Measurements from ENCODE around the gene TAX1BP3. TPM values are rescaled to one million over a fixed set of nuclear protein-coding genes. Genes with fewer than 3 reads are reported as not detected.
"Not testable (repeated sequence)": the region's sequence is repeated elsewhere in the genome, so short reads cannot be mapped to it uniquely, and the experiment has no call there.

The TAX1BP3 gene
- total RNA-seq, 1 experiment from 2014 or later = 147 TPM

DNA sequence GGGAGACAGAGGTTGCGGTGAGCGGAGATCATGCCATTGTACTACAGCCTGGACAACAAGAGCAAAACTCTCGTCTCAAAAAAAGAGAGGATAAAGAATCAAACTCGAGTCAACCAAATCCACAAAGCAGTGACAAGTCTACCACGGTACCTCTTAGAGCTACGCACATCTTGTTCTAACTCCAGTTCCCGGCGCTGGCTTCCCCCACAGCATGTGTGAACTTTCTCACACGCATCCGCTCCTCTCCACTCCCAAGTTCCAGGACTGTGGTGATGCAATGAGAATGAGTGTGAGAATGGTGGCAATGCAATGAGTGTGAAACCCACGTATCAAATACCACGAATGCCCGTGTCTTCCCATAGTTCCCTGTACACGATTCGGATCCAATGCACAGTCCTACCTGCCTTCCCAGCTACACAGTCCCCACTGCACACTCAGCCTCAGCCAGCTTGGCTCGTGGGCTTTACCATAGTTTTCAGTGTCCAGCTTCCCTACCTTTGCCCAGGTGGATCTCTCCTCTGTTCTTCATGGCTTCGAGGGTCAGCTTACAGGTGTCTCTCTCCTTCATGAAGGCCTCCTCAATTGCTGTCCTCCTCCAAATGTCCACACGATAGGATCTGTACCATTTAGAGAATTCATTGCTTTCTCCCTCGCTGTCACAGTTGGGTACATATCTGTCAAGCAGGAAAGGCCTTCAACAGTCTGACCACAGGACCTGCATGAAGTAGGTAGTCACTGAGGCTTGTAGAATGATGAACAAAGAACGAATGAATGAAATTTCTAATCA, 36.7 kb upstream of the TAX1BP3 start:
- TF ChIP-seq EZH2 (IDR thresholded peaks at IDR 0.05; ENCODE audit: low read depth) = no peak
- TF ChIP-seq, protein P1, sequence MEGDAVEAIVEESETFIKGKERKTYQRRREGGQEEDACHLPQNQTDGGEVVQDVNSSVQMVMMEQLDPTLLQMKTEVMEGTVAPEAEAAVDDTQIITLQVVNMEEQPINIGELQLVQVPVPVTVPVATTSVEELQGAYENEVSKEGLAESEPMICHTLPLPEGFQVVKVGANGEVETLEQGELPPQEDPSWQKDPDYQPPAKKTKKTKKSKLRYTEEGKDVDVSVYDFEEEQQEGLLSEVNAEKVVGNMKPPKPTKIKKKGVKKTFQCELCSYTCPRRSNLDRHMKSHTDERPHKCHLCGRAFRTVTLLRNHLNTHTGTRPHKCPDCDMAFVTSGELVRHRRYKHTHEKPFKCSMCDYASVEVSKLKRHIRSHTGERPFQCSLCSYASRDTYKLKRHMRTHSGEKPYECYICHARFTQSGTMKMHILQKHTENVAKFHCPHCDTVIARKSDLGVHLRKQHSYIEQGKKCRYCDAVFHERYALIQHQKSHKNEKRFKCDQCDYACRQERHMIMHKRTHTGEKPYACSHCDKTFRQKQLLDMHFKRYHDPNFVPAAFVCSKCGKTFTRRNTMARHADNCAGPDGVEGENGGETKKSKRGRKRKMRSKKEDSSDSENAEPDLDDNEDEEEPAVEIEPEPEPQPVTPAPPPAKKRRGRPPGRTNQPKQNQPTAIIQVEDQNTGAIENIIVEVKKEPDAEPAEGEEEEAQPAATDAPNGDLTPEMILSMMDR (conservative IDR thresholded peaks at IDR 0.05) = no peak
- no peaks in the 10 kb centered on the region for H3K36me3 ChIP-seq (ENCODE audit: low read depth)
- H4K20me1 ChIP-seq (ENCODE audit: insufficient read depth) = no peaks in the 10 kb centered on the region
- H2AFZ ChIP-seq = no peak overlapping the region
- H3K4me3 ChIP-seq = no peak overlapping the region
- H3K27me3 ChIP-seq (ENCODE audit: insufficient read depth, low read depth) = no peaks in the 10 kb centered on the region
- no peak for DNase-seq
- H3K27ac ChIP-seq = no peak overlapping the region
- no peaks in the 10 kb centered on the region; the same call in 1 of the 2 replicates for H3K9me2 ChIP-seq (ENCODE audit: insufficient read depth)
- H3K79me2 ChIP-seq (ENCODE audit: low read depth) = no peaks in the 10 kb centered on the region
- H3K4me1 ChIP-seq (replicated peaks; ENCODE audit: insufficient read depth) = no peaks in the 10 kb centered on the region
- ChIA-PET POLR2A (ENCODE audit: unreplicated experiment) (no interaction called here), CTCF (no interaction called here)
- intact Hi-C loops (cut with micrococcal nuclease; ENCODE audit: unreplicated experiment) = no loop called here
- H3F3A ChIP-seq (ENCODE audit: insufficient read depth, low read depth) = 0 out of 2 replicates have a peak, but pooled peaks cover 5% of the 10 kb centered on the region
- no peak overlapping the region for H3K4me2 ChIP-seq
- no peaks in the 10 kb centered on the region for H3K9me3 ChIP-seq (ENCODE audit: insufficient read depth, low read depth)
- no TSS peak for BruUV-seq (replicated peaks)

DNA sequence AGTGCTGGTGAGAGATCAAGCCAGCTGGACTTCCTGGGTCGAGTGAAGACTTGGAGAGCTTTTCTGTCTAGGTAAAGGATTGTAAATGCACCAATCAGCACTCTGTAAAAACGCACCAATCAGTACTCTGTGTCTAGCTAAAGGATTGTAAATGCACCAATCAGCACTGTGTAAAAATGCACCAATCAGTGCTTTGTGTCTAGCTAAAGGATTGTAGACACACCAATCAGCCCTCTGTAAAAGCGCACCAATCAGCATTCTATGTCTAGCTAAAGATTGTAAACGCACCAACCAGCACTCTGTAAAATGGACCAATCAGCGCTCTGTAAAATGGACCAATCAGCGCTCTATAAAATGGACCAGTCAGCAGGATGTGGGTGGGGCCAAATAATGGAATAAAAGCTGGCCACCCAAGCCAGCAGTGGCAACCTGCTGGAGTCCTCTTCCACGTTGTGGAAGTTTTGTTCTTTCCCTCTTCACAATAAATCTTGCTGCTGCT, 33.7 kb upstream of the TAX1BP3 start:
- H2AFZ ChIP-seq; H3K9me2 ChIP-seq (ENCODE audit: insufficient read depth); H3K9me3 ChIP-seq (ENCODE audit: insufficient read depth, low read depth); H3K4me2 ChIP-seq; H3K27ac ChIP-seq; DNase-seq; H3K79me2 ChIP-seq (ENCODE audit: low read depth); POLR2A ChIA-PET (ENCODE audit: unreplicated experiment); H3K4me1 ChIP-seq (replicated peaks; ENCODE audit: insufficient read depth); H4K20me1 ChIP-seq (ENCODE audit: insufficient read depth); intact Hi-C loops (cut with micrococcal nuclease; ENCODE audit: unreplicated experiment); H3K27me3 ChIP-seq (ENCODE audit: insufficient read depth, low read depth); H3K36me3 ChIP-seq (ENCODE audit: low read depth); H3K4me3 ChIP-seq; BruUV-seq (replicated peaks); H3F3A ChIP-seq (ENCODE audit: insufficient read depth, low read depth): not testable (repeated sequence)
- CTCF ChIA-PET = interaction anchor here (0.5 to 0.6 kb wide), 2 partner anchors 36 to 776 kb away, joined by 5 to 6 read pairs; no protein-coding TSS in a partner anchor

DNA sequence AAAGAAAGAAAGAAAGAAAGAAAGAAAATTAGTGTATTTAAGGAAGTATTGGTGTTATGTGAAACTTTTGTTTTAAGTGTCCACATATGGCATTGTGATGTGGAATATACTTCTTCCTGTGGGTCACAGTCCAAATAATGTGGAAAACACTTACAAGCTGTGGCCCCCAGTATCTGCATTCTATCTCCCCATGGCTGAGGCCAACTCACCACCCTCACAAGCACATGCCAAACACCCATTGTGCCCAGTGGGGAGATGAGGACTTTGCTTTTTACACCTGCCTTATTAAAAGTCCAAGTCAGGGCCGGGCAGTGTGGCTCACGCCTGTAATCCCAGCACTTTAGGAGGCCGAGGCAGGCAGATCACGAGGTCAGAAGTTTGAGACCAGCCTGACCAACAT, 31.6 kb upstream of the TAX1BP3 start:
- CTCF ChIA-PET = no interaction called here
- Histone ChIP-seq H3K27ac (no peak overlapping the region), H3K9me2 (ENCODE audit: insufficient read depth) (no peaks in the 10 kb centered on the region), H2AFZ (no peak overlapping the region), H4K20me1 (ENCODE audit: insufficient read depth) (no peaks in the 10 kb centered on the region), H3K36me3 (ENCODE audit: low read depth) (no peaks in the 10 kb centered on the region), H3F3A (ENCODE audit: insufficient read depth, low read depth) (no peaks in the 10 kb centered on the region), H3K4me2 (no peak overlapping the region), H3K4me3 (no peak overlapping the region), H3K79me2 (ENCODE audit: low read depth) (peaks cover 9% of the 10 kb centered on the region; the same call in 1 of the 2 replicates), H3K9me3 (ENCODE audit: insufficient read depth, low read depth) (no peaks in the 10 kb centered on the region), H3K4me1 (replicated peaks; ENCODE audit: insufficient read depth) (no peaks in the 10 kb centered on the region), H3K27me3 (ENCODE audit: insufficient read depth, low read depth) (no peaks in the 10 kb centered on the region)
- no peak for DNase-seq
- TF ChIP-seq EZH2 (IDR thresholded peaks at IDR 0.05; ENCODE audit: low read depth) = no peak
- TF ChIP-seq, protein P1 (conservative IDR thresholded peaks at IDR 0.05) = no peak
- POLR2A ChIA-PET (ENCODE audit: unreplicated experiment) = no interaction called here
- BruUV-seq (replicated peaks) = no TSS peak
- intact Hi-C loops (cut with micrococcal nuclease; ENCODE audit: unreplicated experiment) = no loop called here

Measured in PC-9 (cell line).